Cardiac fibroblast (primary cell): ENCODE measurements around the gene TEX2.

Experiments
- DNase-seq, 2 donors: peaks; one replicate each; pipeline versions ENCODE4 v3.0.0 to v3.0.0-alpha.2; 2010; ENCODE audit warnings: low read depth in 2 of 2
- H3K4me3 ChIP-seq, 2 donors: replicated peaks in 1 of 2; 1 replicate in 1 of 2; 2 replicates in 1 of 2; pipeline ENCODE4 v1.5.1; 2011; ENCODE audit warnings: low read depth in 2 of 2, low read length in 2 of 2, mild to moderate bottlenecking in 2 of 2, moderate library complexity in 1 of 2
- CTCF ChIP-seq: IDR thresholded peaks from one replicate; pipeline ENCODE4 v1.5.1; 2011; ENCODE audit warnings: low read depth, mild to moderate bottlenecking, low read length, inconsistent platforms

Gene TEX2

GRCh38 chr17:64205804-64206203 is 57.3 kb downstream of the TEX2 start:
- TF ChIP-seq CTCF = no peak
- H3K4me3 ChIP-seq = no peak overlapping the region
- DNase-seq = no peak

- DNase-seq = no peak
- no peak overlapping the region for H3K4me3 ChIP-seq
- no peak for TF ChIP-seq CTCF
Measured at GRCh38 chr17:64203630-64204029, 59.4 kb downstream of the TEX2 start.

- peak; percentile 47 to 76 for DNase-seq
- no peak for TF ChIP-seq CTCF
- no peak overlapping the region for H3K4me3 ChIP-seq
Measured at GRCh38 chr17:64202683-64203344, 60.2 kb downstream of the TEX2 start.

- H3K4me3 ChIP-seq = no peak overlapping the region
- DNase-seq = peak; percentile 42 to 67
- TF ChIP-seq CTCF = no peak
Measured at GRCh38 chr17:64200080-64201032, 62.7 kb downstream of the TEX2 start.

GRCh38 chr17:64198331-64199090 is 64.5 kb downstream of the TEX2 start:
- TF ChIP-seq CTCF = no peak
- no peak overlapping the region for H3K4me3 ChIP-seq
- no peak for DNase-seq

GRCh38 chr17:64196601-64197000 is 66.5 kb downstream of the TEX2 start:
- TF ChIP-seq CTCF = no peak
- no peak overlapping the region for H3K4me3 ChIP-seq
- peak; percentile 89 to 92 for DNase-seq
